A549 treated with AZD9567 at 1 μM for 4 hours (cell line): ENCODE results near the gene G0S2. TPM values are rescaled to one million over a fixed set of nuclear protein-coding genes. Genes with fewer than 3 reads are reported as not detected.

Source experiments
- total RNA-seq: library from RNA; stranded (reverse); fragments of 200-300 nt; extraction: Qiagen RNA extraction; gene quantifications from 5 replicates; pipeline ENCODE4 v1.2.3, GENCODE V29; 2022; ENCODE audit not compliant: insufficient read depth

The G0S2 gene, protein sequence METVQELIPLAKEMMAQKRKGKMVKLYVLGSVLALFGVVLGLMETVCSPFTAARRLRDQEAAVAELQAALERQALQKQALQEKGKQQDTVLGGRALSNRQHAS
- total RNA-seq, result 2.7 to 3.9 TPM (median 3.6 TPM) in 5 replicates

DNA sequence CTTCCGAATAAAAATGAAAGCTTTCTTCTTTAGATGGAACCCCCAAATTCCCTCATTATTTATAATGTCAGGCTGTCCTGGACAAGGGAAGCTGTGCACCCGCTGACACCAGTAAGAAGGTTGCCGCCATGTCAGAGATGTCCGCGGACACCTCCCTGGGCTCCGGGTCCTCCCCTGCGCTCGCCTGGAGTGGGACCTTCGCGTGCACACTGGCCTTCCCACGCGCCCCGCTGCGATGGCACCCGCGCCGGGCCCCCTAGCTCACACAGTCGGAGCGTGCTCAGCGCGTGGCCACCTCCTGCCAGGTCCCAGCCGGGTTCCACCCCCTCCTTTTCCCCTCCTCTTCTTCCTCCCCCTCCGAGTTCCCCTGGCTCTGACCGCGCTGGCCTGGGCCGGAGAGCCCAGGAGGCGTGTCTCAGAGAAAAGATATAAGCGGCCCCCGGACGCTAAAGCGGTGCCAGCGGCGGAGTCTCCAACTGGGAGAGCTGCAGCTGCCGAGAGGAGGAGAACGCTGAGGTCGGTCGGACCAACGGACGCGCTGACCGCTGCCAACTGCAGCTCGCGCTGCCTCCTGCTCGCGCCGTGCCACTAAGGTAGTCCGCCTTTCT, at the start of gene G0S2:
Gene G0S2, plus strand, starts transcription at position 456 of the 608 bp plus-strand sequence. CDS start 273 bp downstream, outside the sequence.

DNA sequence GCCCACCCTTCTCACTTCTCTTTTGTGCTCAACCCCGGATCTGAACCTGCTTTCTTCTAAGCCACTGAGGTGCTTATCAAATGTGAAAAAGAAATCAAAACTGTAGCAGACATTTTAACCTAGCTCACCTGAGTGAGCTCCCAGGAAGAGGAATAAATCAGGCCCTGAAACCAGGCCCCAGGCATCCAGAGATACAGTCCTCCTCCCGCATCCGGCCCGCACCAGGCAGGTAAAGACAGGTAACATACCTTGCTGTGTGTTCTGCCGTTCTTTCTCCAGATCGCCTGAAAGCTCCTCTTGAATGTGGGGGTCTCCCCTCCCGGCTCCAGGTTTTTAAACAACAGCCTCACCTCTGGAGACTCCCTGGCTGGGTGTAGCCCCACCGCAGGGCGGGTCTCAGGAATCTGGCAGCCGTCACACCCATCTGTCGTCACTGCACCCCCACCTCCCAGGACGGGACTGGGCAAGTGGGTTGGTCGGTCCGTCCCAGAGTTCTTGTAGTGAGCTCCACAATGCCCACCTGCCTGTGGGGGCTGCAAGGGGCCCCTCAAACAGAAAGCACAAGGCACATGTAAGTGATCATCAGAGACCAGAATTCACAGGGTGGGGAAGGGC, 23.0 kb upstream of the G0S2 start, which contains the start of gene LAMB3:
Gene LAMB3, minus strand, starts transcription at position 305 of the 615 bp plus-strand sequence. CDS start 1,481 bp downstream, outside the sequence.

DNA sequence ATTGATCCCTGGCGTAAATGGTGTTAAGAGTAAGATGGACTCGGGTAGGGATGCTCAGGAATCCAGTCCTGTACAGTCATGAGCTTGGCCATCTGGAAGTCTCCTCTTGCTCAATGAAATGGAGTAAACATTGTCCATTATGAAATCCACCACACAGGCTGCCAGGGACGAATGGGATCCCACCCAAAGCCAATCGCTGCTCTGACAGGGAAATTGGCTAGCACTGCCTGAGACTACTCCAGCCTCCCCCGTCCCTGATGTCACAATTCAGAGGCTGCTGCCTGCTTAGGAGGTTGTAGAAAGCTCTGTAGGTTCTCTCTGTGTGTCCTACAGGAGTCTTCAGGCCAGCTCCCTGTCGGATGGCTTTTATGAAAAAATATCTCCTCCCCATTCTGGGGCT, 29.4 kb downstream of the G0S2 start, which contains the start of gene HSD11B1:
Gene HSD11B1, plus strand, starts transcription at position 263 of the 400 bp plus-strand sequence. Its CDS starts 97 bp downstream, at position 360.

Other genes with a start within 250 kb of the G0S2 start
- 0.09 to 0.34 TPM (median 0.25 TPM) in 4 of 5 replicates, not detected in the other for gene CAMK1G, start 91.7 kb upstream of the G0S2 start, total RNA-seq
- gene LAMB3, start 23.0 kb upstream of the G0S2 start, total RNA-seq, result 15.6 to 17.3 TPM (median 16.4 TPM) in 5 replicates
- 0.10 to 0.22 TPM (median 0.20 TPM) in 4 of 5 replicates, not detected in the other for gene HSD11B1, start 29.4 kb downstream of the G0S2 start, total RNA-seq
- gene TRAF3IP3, start 80.6 kb downstream of the G0S2 start, total RNA-seq, result not detected in 5 replicates
- gene C1orf74, start 109.1 kb downstream of the G0S2 start, total RNA-seq, result 1.1 to 1.9 TPM (median 1.8 TPM) in 5 replicates
- gene IRF6, start 130.7 kb downstream of the G0S2 start, total RNA-seq, result 0.06 to 0.18 TPM (median 0.11 TPM) in 4 of 5 replicates, not detected in the other
- gene UTP25, start 152.6 kb downstream of the G0S2 start, total RNA-seq, result 9.5 to 12.2 TPM (median 10.6 TPM) in 5 replicates